Spleen (tissue), 11 donors: ENCODE results near the gene PERM1. TPM values are rescaled to one million over a fixed set of nuclear protein-coding genes. Genes with fewer than 3 reads are reported as not detected.

ENCODE experiments used
- DNase-seq: peaks from one replicate; pipeline ENCODE4 v3.0.0-alpha.2; 2020
- H3K27ac ChIP-seq, 8 donors: fragments of 200-600 bp; sonication (generic) in 7 of 8; 1 replicate in 4 of 8; 2 replicates in 4 of 8; pipeline versions ENCODE4 v1.5.0 to v1.8.0; 2016 to 2021; ENCODE audit warnings: inconsistent platforms in 4 of 8, mild to moderate bottlenecking in 4 of 8, moderate library complexity in 1 of 8
- H3K27me3 ChIP-seq, 7 donors: fragments of 200-600 bp; sonication (generic) in 6 of 7; replicated peaks in 1 of 7; 1 replicate in 4 of 7; 2 replicates in 3 of 7; pipeline versions ENCODE4 v1.5.0 to v1.8.0; 2016 to 2021; ENCODE audit warnings: inconsistent platforms in 3 of 7, mild to moderate bottlenecking in 1 of 7
- H3K36me3 ChIP-seq, 6 donors: fragments of 200-600 bp; sonication (generic) in 5 of 6; 1 replicate in 4 of 6; 2 replicates in 2 of 6; pipeline versions ENCODE4 v1.5.0 to v1.8.0; 2016 to 2021; ENCODE audit warnings: inconsistent platforms in 2 of 6
- H3K4me1 ChIP-seq, 6 donors: fragments of 200-600 bp; sonication (generic) in 5 of 6; 1 replicate in 3 of 6; 2 replicates in 3 of 6; pipeline versions ENCODE4 v1.5.0 to v1.8.0; 2016 to 2021; ENCODE audit warnings: inconsistent platforms in 3 of 6
- H3K4me3 ChIP-seq, 8 donors: fragments of 200-600 bp; sonication (generic) in 7 of 8; 1 replicate in 4 of 8; 2 replicates in 4 of 8; pipeline versions ENCODE4 v1.5.0 to v1.8.0; 2016 to 2021; ENCODE audit warnings: inconsistent platforms in 4 of 8, mild to moderate bottlenecking in 4 of 8, moderate library complexity in 2 of 8
- H3K9me3 ChIP-seq, 8 donors: fragments of 200-600 bp; sonication (generic) in 7 of 8; 1 replicate in 4 of 8; 2 replicates in 4 of 8; pipeline versions ENCODE4 v1.5.0 to v1.8.0; 2016 to 2021; ENCODE audit warnings: inconsistent platforms in 4 of 8
- POLR2A ChIP-seq, 3 donors: fragments of 450-650 bp; IDR thresholded peaks; one replicate each; pipeline ENCODE4 v1.5.1; 2017; ENCODE audit warnings: antibody characterized with exemption in 3 of 3, mild to moderate bottlenecking in 1 of 3
- POLR2AphosphoS5 ChIP-seq, 3 donors: sonication (generic); formaldehyde crosslinking; IDR thresholded peaks; one replicate each; pipeline ENCODE4 v1.5.1; 2017; ENCODE audit warnings: antibody characterized with exemption in 3 of 3
- WGBS, 5 donors: extraction: QIAGEN DNeasy Blood & Tissue Kit in 3 of 5; methylation state at CpG; one replicate each; pipeline versions ENCODE4 v1.1.5 to v1.1.7; 2013 to 2018; 5-methylcytosine and 5-hydroxymethylcytosine counted together
- intact Hi-C: fragments of 100-400 bp; cut with DNase I; formaldehyde crosslinking; loops from one replicate; pipeline ENCODE4 v1.15.0; 2023; ENCODE audit warnings: low total_unique reads
- polyA plus RNA-seq, 3 donors: library from polyadenylated mRNA; stranded (reverse); fragments of 200-250 nt; gene quantifications; one replicate each; pipeline ENCODE4 v1.2.1, GENCODE V29; 2013
- total RNA-seq, 7 donors: library from RNA; depleted of rRNA in 3 of 7; stranded (reverse); fragments of >200 nt in 3 of 7; fragmentation: NEBNext Ultra II Directional in 4 of 7; extraction: Animal tissue kit (Norgen Biotek cat#: 25700) in 4 of 7; gene quantifications; one replicate each; pipeline versions ENCODE4 v1.1.0 to v1.2.1, GENCODE V29; 2016 to 2021
- TF ChIP-seq, protein P1 (sequence below), 11 experiments: fragments of 200-600 bp in 7 of 11; fragments of 450-650 bp in 4 of 11; sonication (generic) in 4 of 11; IDR thresholded peaks in 8 of 11; conservative IDR thresholded peaks in 3 of 11; 1 replicate in 7 of 11; 2 replicates in 4 of 11; pipeline versions ENCODE4 v1.4.0 to v1.8.0; 2016 to 2021; ENCODE audit warnings: antibody characterized with exemption in 11 of 11, inconsistent platforms in 4 of 11, mild to moderate bottlenecking in 1 of 11
- donor health status: healthy with polysubstance abuse.
- donor health status: DM: no; HTN: no; CAD: no; lungs with moderate emphysema.
- donor health status: DM: no; HTN: no; CAD: no.
- donor health status: Bipolar disorder and iron deficiency.
- donor health status: healthy.
- donor health status: DM: no; HTN: no; CAD: no.
- donor health status: DM: yes; HTN: yes; CAD: no.

The PERM1 gene
- total and polyA plus RNA-seq, 10 donors, result 0.20 to 0.85 (median 0.50) TPM; not detected in 4

GRCh38 chr1:1001057-1001783 lies 19.3 kb upstream of the PERM1 start:
- no peaks in the 10 kb centered on the region for H3K9me3 ChIP-seq
- WGBS, 5 donors, result 1 to 4% (median 3%) methylated on average over 32 to 58 of the region's 58 CpGs
- H3K27ac ChIP-seq, result peak overlapping the region in 7 of 8 donors; percentile 87 to 93 (median 89)
- no peak for TF ChIP-seq POLR2AphosphoS5 (IDR thresholded peaks at IDR 0.05)
- TF ChIP-seq, protein P1, sequence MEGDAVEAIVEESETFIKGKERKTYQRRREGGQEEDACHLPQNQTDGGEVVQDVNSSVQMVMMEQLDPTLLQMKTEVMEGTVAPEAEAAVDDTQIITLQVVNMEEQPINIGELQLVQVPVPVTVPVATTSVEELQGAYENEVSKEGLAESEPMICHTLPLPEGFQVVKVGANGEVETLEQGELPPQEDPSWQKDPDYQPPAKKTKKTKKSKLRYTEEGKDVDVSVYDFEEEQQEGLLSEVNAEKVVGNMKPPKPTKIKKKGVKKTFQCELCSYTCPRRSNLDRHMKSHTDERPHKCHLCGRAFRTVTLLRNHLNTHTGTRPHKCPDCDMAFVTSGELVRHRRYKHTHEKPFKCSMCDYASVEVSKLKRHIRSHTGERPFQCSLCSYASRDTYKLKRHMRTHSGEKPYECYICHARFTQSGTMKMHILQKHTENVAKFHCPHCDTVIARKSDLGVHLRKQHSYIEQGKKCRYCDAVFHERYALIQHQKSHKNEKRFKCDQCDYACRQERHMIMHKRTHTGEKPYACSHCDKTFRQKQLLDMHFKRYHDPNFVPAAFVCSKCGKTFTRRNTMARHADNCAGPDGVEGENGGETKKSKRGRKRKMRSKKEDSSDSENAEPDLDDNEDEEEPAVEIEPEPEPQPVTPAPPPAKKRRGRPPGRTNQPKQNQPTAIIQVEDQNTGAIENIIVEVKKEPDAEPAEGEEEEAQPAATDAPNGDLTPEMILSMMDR (IDR thresholded peaks at IDR 0.05 in 8 of 11, conservative IDR thresholded peaks at IDR 0.05 in 3 of 11), result no peak
- H3K4me1 ChIP-seq, result peaks cover 5 to 84% (median 61%) of the 10 kb centered on the region in 6 donors
- H3K36me3 ChIP-seq, result peaks cover 0 to 5% (median 0%) of the 10 kb centered on the region in 6 donors
- peak overlapping the region; percentile 38 to 79 (median 53) for H3K4me3 ChIP-seq
- intact Hi-C loops, result no loop called here
- H3K27me3 ChIP-seq, result peaks cover 6 to 100% (median 75%) of the 10 kb centered on the region in 7 donors
- peak; percentile 74 for DNase-seq

GRCh38 chr1:1000357-1001056 lies 18.6 kb upstream of the PERM1 start:
- peaks cover 6 to 100% (median 79%) of the 10 kb centered on the region in 7 donors for H3K27me3 ChIP-seq
- H3K27ac ChIP-seq, result peak overlapping the region; percentile 74 to 93 (median 89)
- DNase-seq, result peak; percentile 81
- intact Hi-C loops, result no loop called here
- H3K4me3 ChIP-seq, result peak overlapping the region; percentile 38 to 79 (median 53)
- TF ChIP-seq POLR2A (IDR thresholded peaks at IDR 0.05), result no peak
- TF ChIP-seq, protein P1 (IDR thresholded peaks at IDR 0.05 in 8 of 11, conservative IDR thresholded peaks at IDR 0.05 in 3 of 11), result no peak
- TF ChIP-seq POLR2AphosphoS5 (IDR thresholded peaks at IDR 0.05), result peak; percentile 50 to 83 (median 64)
- H3K4me1 ChIP-seq, result peaks cover 5 to 86% (median 60%) of the 10 kb centered on the region in 6 donors
- peaks cover 0 to 5% (median 0%) of the 10 kb centered on the region in 6 donors for H3K36me3 ChIP-seq
- H3K9me3 ChIP-seq, result no peaks in the 10 kb centered on the region
- 1 to 2% (median 2%) methylated on average over 25 to 75 of the region's 75 CpGs for WGBS, 5 donors

GRCh38 chr1:999725-1000356 lies 17.9 kb upstream of the PERM1 start, which contains the start of gene HES4:
HES4 (minus strand) TSS chr1:1000097; CDS start chr1:999973, 124 bp downstream.
- intact Hi-C loops, result no loop called here
- no peaks in the 10 kb centered on the region for H3K9me3 ChIP-seq
- peak within 1 kb of the TSS; percentile 38 to 79 (median 53) for H3K4me3 ChIP-seq
- H3K27ac ChIP-seq, result peak within 1 kb of the TSS; percentile 74 to 93 (median 89)
- H3K36me3 ChIP-seq, result peaks cover 0 to 5% (median 0%) of the 10 kb centered on the region in 6 donors
- no peak for TF ChIP-seq POLR2A (IDR thresholded peaks at IDR 0.05)
- TF ChIP-seq POLR2AphosphoS5 (IDR thresholded peaks at IDR 0.05), result peak; percentile 14 to 79 (median 57)
- TF ChIP-seq, protein P1 (IDR thresholded peaks at IDR 0.05 in 8 of 11, conservative IDR thresholded peaks at IDR 0.05 in 3 of 11), result peak in 1 of 11 experiments; percentile 7
- peaks cover 6 to 100% (median 73%) of the 10 kb centered on the region in 7 donors for H3K27me3 ChIP-seq
- DNase-seq, result peak; percentile 87
- peaks cover 5 to 80% (median 54%) of the 10 kb centered on the region in 6 donors for H3K4me1 ChIP-seq
- 0 to 1% (median 0%) methylated on average over 19 to 95 of the region's 95 CpGs for WGBS, 5 donors
